HG02885 (cell line): Measurements from ENCODE around the gene KBTBD6.
"Not testable (repeated sequence)": the region's sequence is repeated elsewhere in the genome, so short reads cannot be mapped to it uniquely, and the experiment has no call there.

Source experiments
- ATAC-seq: cut with Tn5 transposase; IDR thresholded peaks from one replicate; pipeline ENCODE4 v1.9.1; 2021; ENCODE audit warnings: mild to moderate bottlenecking; ENCODE audit not compliant: unreplicated experiment, poor library complexity

KBTBD6 gene

GRCh38 chr13:41132512-41133152 lies at the start of gene KBTBD6:
Gene KBTBD6 (minus strand): TSS chr13:41132802. CDS start chr13:41132511, 291 bp downstream.
- ATAC-seq: peak; percentile 97

DNA sequence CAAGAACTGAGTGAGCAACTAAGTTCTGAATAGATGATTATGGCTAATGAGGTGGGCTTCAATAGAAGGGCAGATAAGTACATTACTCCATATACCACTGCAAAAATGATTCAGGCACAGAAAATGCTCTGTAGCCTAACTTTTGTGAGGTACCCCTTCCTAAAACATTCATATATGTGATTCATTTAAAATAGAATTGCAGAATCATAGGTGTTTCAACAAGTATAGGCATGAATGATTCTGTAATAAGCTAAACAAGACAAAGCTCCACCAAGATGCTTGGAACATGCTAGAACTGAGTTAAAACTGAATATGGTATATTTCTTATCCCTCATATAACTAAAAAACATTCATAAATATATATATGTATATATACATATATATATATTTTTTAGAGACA lies 49.6 kb upstream of the KBTBD6 start:
- no peak for ATAC-seq

GRCh38 chr13:41179593-41180250 lies 47.1 kb upstream of the KBTBD6 start:
- no peak for ATAC-seq

DNA sequence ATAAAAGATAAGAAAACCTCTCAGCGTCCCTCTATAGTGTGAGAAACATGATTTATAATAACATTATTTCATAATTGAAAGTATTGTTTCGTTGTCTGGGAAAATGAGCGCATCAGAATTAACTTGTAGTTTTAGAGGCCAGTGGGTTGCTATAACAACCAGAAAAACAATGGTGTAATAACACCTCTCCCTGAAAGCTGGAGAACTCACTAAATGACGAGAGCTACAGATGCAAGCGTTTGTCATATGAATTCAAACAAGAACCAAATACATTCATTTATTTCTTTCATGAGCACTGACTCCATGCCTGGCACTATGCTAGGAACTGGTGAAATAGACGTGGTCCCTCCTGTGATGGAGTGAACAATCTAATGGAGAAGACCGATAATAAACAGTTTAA lies 45.4 kb upstream of the KBTBD6 start:
- no peak for ATAC-seq

- no peak for ATAC-seq
These were observed 45.0 kb upstream of the KBTBD6 start for GRCh38 chr13:41177616-41178015.

- not testable (repeated sequence) for ATAC-seq
These were observed 43.0 kb upstream of the KBTBD6 start for GRCh38 chr13:41175576-41175975.

- ATAC-seq: no peak
These were observed 29.5 kb upstream of the KBTBD6 start for GRCh38 chr13:41162151-41162550.

DNA sequence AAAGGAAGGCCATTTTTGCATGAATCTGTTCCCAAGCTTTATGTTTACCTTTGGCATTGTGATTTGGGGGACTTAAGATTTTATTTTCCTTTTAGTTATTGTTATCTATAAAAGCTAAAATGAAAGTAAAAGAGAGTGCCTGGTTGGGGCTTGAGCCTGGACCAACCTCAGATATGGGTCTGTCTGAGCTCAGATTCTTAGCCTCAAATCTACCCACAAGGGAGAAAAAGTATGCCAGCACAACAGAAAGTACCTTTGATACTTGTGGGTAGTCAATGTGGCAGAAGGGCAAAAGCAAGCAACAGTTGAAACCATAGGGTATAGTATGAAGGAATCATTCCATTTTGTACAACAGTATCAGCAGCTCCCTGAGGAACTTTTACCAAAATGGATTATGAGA lies 26.6 kb upstream of the KBTBD6 start:
- ATAC-seq: no peak

DNA sequence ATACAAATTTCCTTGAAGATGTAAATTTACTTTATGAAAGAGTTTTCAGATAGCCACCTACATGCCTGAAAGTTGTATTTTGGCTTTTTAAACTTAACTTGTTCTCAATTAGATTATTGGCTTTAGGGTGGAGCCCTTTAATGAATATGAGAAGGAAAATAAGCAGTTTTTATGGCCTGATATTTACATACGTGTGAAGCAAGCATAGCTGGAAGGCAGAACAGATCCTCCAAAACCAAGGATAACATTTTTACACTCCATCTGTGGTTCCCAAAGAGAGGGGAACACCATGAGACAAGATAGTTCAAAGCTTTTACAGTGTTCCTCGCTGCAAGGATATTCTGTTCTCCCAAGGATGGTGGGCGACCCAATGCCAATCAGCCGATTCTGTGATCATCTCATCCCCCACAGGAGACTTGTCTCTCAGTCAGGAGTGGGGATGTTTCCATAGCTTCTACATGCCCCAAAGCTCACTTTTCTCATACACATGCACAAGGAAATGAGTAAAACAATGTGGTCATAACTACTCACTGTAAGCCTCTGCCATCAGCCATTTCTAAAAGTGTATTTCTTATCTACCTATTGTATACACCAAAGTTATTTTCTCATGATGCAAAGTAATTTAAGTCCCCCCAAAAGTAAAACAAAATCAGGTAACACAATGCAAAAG lies 24.6 kb upstream of the KBTBD6 start:
- ATAC-seq: no peak

- no peak for ATAC-seq
These were observed 24.0 kb upstream of the KBTBD6 start for GRCh38 chr13:41156620-41157019.

- no peak for ATAC-seq
These were observed 21.4 kb upstream of the KBTBD6 start for GRCh38 chr13:41154042-41154441.

DNA sequence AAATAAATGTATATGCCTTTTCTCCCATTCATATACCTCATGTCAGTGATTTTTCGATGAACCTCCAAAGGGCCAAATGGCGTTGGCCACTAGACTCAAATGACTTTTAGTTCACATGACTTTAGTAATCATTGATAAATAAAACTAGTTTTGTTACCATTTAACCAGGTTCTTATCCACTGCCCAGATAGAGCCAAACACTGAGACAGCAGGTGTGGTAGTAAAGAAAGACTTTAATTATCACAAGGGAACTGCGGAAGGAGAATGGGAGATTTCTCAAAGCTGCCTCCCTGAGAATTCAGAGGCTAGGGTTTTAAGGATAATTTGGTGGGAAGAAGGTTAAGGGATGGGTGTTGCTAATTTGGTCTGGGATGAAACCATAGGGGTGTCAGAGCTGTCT lies 19.4 kb upstream of the KBTBD6 start:
- ATAC-seq: no peak

GRCh38 chr13:41150058-41150457 lies 17.5 kb upstream of the KBTBD6 start:
- no peak for ATAC-seq

DNA sequence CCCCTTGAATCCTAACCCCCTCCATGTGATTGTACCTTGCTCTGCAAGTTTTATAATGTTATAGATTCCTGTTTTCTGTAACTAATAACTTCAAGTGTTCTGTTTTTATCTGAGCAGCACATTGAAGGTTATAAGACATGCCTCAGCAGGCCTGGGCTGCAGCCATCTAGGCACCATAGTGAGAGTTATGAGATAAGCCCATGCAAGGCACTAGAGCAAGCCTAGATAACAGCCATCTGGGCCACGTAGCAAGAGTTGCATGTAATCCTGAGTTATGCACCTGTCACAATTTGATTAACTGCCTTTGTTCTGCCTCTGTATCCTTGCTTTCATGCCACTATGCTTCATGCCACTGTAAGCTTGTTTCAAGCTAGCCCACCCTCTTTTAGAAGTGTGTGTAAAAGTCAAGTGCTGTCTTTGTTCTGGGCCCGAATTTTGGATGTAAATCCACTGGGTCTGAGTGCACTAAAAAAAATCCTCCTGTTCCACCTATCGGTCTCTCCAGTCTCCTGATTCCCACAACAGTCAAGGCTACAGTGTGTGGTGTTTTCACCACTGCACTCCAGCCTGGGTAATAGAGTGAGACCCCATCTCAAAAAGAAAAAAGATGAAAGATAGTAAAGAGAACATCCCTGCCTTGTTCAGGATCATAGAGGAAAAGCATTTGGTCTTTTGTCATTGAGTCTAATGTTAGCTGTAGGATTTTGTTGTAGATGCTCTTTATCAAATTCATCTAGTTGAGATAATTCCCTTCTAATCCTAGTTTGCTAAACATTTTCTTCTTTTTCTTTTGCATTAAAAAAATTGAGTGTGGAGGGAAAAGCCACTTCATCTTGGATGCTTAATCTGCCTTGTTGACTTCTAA lies 16.0 kb upstream of the KBTBD6 start:
- ATAC-seq: no peak

GRCh38 chr13:41145136-41145908 lies 12.7 kb upstream of the KBTBD6 start:
- no peak for ATAC-seq

- ATAC-seq: no peak
These were observed 12.0 kb upstream of the KBTBD6 start for GRCh38 chr13:41144576-41144975.

DNA sequence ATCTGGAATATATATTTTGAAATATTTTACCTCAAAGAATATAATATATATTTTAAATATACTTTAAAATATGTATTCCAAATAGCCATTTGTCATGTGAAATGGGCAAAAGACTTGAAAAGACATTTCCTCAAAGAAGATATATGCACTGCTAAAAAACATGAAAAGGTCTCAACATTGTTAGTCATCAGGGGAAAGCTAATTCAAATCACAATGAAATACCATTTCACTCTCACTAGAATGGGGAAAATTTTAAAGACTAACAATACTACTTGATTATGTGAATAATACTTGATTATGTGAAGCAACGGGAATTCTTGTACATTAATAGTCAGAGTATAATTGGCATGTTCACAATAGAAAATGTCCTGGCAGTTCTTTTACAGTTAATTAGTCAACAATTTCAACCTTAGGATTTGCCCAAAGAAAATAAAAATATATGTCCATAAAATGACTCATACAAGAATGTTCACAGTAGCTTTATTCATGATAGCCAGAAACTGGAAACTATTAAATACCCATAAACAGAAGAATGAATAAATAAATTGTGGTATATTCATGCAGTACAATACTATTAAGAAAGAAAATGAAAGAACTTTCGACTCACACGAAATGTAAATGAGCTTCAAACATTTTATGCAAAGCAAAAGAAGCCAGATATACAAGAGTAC lies 6.8 kb upstream of the KBTBD6 start:
- no peak for ATAC-seq

GRCh38 chr13:41137951-41138350 lies 5.3 kb upstream of the KBTBD6 start:
- no peak for ATAC-seq

DNA sequence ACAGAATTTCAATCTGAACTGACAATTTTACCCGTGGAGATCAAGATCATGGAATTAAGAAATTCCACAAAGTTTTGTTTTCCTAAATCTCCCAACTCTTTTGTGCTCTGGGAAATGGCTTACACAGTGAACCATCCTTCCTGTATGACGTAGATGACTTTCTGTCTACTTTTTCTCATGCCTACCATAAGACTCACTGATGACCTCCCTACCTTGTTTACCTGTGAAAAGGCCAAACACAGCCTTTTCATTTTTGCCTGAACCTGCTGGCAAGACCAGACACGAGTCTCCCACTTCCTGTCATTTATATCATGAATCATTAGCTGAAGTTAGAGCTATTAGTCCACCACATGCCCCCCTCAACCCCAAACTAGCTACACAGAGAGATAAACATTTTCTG lies 4.6 kb upstream of the KBTBD6 start:
- ATAC-seq: no peak
